ENCODE measurements around the gene C3AR1. TPM values are rescaled to one million over a fixed set of nuclear protein-coding genes. Genes with fewer than 3 reads are reported as not detected.

C3AR1 gene
- total and polyA plus RNA-seq, 2 donors (not counting 3 experiments of a cell fraction or from before 2014, with no cell fraction given): 0.22 to 0.70 TPM

DNA sequence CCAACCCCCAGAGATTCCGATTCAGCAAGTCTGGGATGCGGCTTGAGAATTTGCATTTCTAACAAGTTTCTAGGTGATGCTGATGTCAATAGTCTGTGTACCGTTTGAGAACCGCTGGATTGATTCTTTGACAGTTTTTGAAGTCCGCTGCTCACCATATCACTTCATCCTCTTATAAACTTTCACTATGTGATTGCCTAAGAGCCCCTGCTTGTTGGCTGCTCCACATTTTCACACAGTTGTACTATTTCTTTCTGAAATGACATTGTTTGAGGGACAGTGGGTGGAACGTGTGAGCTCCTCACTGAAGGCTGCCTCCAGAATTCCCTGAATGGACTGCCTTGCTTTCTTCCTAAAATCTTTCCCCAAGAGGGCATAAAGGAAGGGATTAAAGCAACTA lies 7.7 kb downstream of the C3AR1 start:
- BruUV-seq (replicated peaks): no TSS peak
- Histone ChIP-seq H3K9me3 (replicated peaks; ENCODE audit: control insufficient read depth, insufficient read depth, low read length) (no peaks in the 10 kb centered on the region), H3K4me3 (replicated peaks in 1 of 3; ENCODE audit: insufficient read depth in 1 of 3, low read depth in 1 of 3, low read length in 3 of 3) (no peak overlapping the region), H3K27me3 (ENCODE audit: control insufficient read depth in 2 of 2, insufficient read depth in 2 of 2, low read length in 2 of 2) (no peaks in the 10 kb centered on the region), H3K27ac (ENCODE audit: insufficient read depth, low read depth, low read length) (no peak overlapping the region), H3K4me1 (ENCODE audit: control insufficient read depth, extremely low read depth, insufficient read depth, low read length) (no peaks in the 10 kb centered on the region), H2AFZ (ENCODE audit: low read depth, low read length) (no peak overlapping the region), H3K9ac (replicated peaks; ENCODE audit: extremely low read depth, insufficient read depth, low read length) (no peak overlapping the region), H3K79me2 (ENCODE audit: control insufficient read depth, insufficient read depth, low read length) (no peaks in the 10 kb centered on the region), H3K9me1 (replicated peaks; ENCODE audit: control insufficient read depth, extremely low read depth, insufficient read depth, low read length) (no peaks in the 10 kb centered on the region), H3K4me2 (ENCODE audit: insufficient read depth, low read length) (no peak overlapping the region), H4K20me1 (replicated peaks; ENCODE audit: control insufficient read depth, extremely low read depth, insufficient read depth, low read length) (no peaks in the 10 kb centered on the region), H3K36me3 (ENCODE audit: control insufficient read depth in 2 of 2, extremely low read depth in 1 of 2, insufficient read depth in 2 of 2, low read length in 2 of 2) (peaks cover 2% of the 10 kb centered on the region in 2 experiments)
- POLR2A ChIA-PET: no interaction called here
- intact Hi-C loops (cut with micrococcal nuclease): no loop called here
- FAIRE-seq: no peak
- dilution Hi-C loops (cut with MboI; ENCODE audit: extremely low pct_ligation_motif_present, low sequenced_read_pairs): no loop called here
- no peak for DNase-seq (ENCODE audit: low read depth, low spot score)
- CTCF ChIA-PET: interaction anchor here (0.6 to 2.4 kb wide), 4 partner anchors 8 to 179 kb away, joined by 3 to 14 read pairs (median 4); partner anchors contain the start of gene C3AR1
- TF ChIP-seq EZH2 (IDR thresholded peaks at IDR 0.05; ENCODE audit: borderline replicate concordance, low read depth, low read length, severe bottlenecking): no peak
- TF ChIP-seq MYC (IDR thresholded peaks at IDR 0.05; ENCODE audit: low read depth, low read length): no peak
- no peak for TF ChIP-seq GATA2 (IDR thresholded peaks at IDR 0.05; ENCODE audit: insufficient read depth, insufficient read length, low read depth, low read length)
- no peak for TF ChIP-seq POLR2AphosphoS5 (IDR thresholded peaks at IDR 0.05; ENCODE audit: insufficient read depth, low read depth, low read length)
- TF ChIP-seq, protein P1, sequence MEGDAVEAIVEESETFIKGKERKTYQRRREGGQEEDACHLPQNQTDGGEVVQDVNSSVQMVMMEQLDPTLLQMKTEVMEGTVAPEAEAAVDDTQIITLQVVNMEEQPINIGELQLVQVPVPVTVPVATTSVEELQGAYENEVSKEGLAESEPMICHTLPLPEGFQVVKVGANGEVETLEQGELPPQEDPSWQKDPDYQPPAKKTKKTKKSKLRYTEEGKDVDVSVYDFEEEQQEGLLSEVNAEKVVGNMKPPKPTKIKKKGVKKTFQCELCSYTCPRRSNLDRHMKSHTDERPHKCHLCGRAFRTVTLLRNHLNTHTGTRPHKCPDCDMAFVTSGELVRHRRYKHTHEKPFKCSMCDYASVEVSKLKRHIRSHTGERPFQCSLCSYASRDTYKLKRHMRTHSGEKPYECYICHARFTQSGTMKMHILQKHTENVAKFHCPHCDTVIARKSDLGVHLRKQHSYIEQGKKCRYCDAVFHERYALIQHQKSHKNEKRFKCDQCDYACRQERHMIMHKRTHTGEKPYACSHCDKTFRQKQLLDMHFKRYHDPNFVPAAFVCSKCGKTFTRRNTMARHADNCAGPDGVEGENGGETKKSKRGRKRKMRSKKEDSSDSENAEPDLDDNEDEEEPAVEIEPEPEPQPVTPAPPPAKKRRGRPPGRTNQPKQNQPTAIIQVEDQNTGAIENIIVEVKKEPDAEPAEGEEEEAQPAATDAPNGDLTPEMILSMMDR (IDR thresholded peaks at IDR 0.05; ENCODE audit: extremely low read depth in 1 of 2, insufficient read depth in 1 of 2, low read depth in 1 of 2, low read length in 2 of 2): no peak
- TF ChIP-seq JUN (IDR thresholded peaks at IDR 0.05; ENCODE audit: borderline replicate concordance, insufficient read depth, insufficient read length, low read depth): no peak
- TF ChIP-seq MAX (IDR thresholded peaks at IDR 0.05; ENCODE audit: insufficient read depth, insufficient read length): no peak
- no peak for TF ChIP-seq POLR2A (IDR thresholded peaks at IDR 0.05; ENCODE audit: low read depth, low read length)

Data from endothelial cell of umbilical vein (primary cell).